ENCODE data around the gene LEPR.
"Not testable (repeated sequence)": the region's sequence is repeated elsewhere in the genome, so short reads cannot be mapped to it uniquely, and the experiment has no call there.

The LEPR gene
- 1.7 to 4.6 reads per million in 2 experiments for total RNA-seq

- no peak for DNase-seq (ENCODE audit: low read depth)
These were observed at the start of gene LEPR, which contains the start of gene LEPROT for GRCh38 chr1:65420590-65421350. Gene LEPR, plus strand, starts transcription at chr1:65420668. Its CDS starts 144,898 bp downstream, at chr1:65565566. Gene LEPROT, plus strand, starts transcription at chr1:65420668. Its CDS starts 57 bp downstream, at chr1:65420725.

- no peak for DNase-seq (ENCODE audit: low read depth)
These were observed 48.9 kb upstream of the LEPR start for GRCh38 chr1:65371544-65371943.

GRCh38 chr1:65372557-65372956 lies 47.9 kb upstream of the LEPR start:
- DNase-seq (ENCODE audit: low read depth): no peak

GRCh38 chr1:65377496-65378246 lies 42.8 kb upstream of the LEPR start:
- no peak for DNase-seq (ENCODE audit: low read depth)

- DNase-seq (ENCODE audit: low read depth): no peak
These were observed 42.1 kb upstream of the LEPR start for GRCh38 chr1:65378247-65378946.

- not testable (repeated sequence) for DNase-seq (ENCODE audit: low read depth)
These were observed 36.0 kb upstream of the LEPR start for GRCh38 chr1:65384426-65384825.

GRCh38 chr1:65386439-65386838 lies 34.0 kb upstream of the LEPR start:
- DNase-seq (ENCODE audit: low read depth): no peak

- DNase-seq (ENCODE audit: low read depth): no peak
These were observed 32.6 kb upstream of the LEPR start for GRCh38 chr1:65387821-65388220.

GRCh38 chr1:65388908-65389695 lies 31.4 kb upstream of the LEPR start:
- no peak for DNase-seq (ENCODE audit: low read depth)

GRCh38 chr1:65392497-65392896 lies 28.0 kb upstream of the LEPR start:
- DNase-seq (ENCODE audit: low read depth): no peak

GRCh38 chr1:65393347-65393746 lies 27.1 kb upstream of the LEPR start:
- DNase-seq (ENCODE audit: low read depth): no peak

- no peak for DNase-seq (ENCODE audit: low read depth)
These were observed 26.5 kb upstream of the LEPR start for GRCh38 chr1:65393928-65394327.

- DNase-seq (ENCODE audit: low read depth): no peak
These were observed 24.4 kb upstream of the LEPR start for GRCh38 chr1:65395887-65396612.

GRCh38 chr1:65398083-65398482 lies 22.4 kb upstream of the LEPR start:
- DNase-seq (ENCODE audit: low read depth): no peak

- DNase-seq (ENCODE audit: low read depth): no peak
These were observed 21.5 kb upstream of the LEPR start for GRCh38 chr1:65399003-65399402.

GRCh38 chr1:65401612-65402011 lies 18.9 kb upstream of the LEPR start:
- no peak for DNase-seq (ENCODE audit: low read depth)

GRCh38 chr1:65404941-65405340 lies 15.5 kb upstream of the LEPR start:
- no peak for DNase-seq (ENCODE audit: low read depth)

- no peak for DNase-seq (ENCODE audit: low read depth)
These were observed 12.6 kb upstream of the LEPR start for GRCh38 chr1:65407877-65408276.

GRCh38 chr1:65409314-65409713 lies 11.2 kb upstream of the LEPR start:
- DNase-seq (ENCODE audit: low read depth): no peak

- DNase-seq (ENCODE audit: low read depth): no peak
These were observed 10.6 kb upstream of the LEPR start for GRCh38 chr1:65409816-65410326.
